Measurements from ENCODE around the gene FNDC3B.

DNA sequence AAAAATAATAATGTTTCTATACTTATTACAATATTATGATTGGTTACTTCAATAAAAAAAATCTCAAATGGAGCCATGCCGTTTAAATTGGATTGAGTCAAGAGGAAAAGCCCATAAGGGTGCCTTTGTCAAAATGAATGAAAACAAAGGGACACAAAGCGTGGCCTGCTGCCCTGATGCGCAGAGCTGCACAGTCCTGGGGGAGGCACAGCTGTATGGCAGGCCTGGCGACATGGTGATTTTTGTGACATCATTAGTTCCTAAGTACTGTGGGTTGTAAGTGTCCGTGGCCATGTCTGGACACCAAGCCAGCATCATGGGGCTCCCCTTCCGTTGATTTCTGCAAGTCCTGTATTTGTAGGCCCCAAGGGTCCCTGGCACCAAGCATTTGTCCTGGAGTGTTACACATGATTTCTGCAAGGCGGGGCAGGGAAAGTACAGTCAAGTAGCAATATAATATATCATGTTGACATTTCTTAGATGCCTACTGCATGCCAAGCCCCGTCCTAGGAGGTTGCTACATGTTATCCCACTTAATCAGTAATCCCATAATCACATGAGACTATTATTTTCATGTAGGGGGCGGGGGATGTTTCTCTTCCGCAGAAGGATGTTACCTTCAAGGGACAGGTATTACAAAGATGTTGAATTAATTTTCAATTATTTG is 349.2 kb downstream of the FNDC3B start:
- no peak for TF ChIP-seq GATA2 (IDR thresholded peaks at IDR 0.05; ENCODE audit: low read depth, low read length)
- no peak for TF ChIP-seq GATA3 (IDR thresholded peaks at IDR 0.05; ENCODE audit: low read depth, low read length)
